ENCODE measurements around the gene TBX1. TPM values are rescaled to one million over a fixed set of nuclear protein-coding genes. Genes with fewer than 3 reads are reported as not detected.

Gene TBX1
- total and polyA plus RNA-seq, 4 experiments from 2014 or later, result not detected

DNA sequence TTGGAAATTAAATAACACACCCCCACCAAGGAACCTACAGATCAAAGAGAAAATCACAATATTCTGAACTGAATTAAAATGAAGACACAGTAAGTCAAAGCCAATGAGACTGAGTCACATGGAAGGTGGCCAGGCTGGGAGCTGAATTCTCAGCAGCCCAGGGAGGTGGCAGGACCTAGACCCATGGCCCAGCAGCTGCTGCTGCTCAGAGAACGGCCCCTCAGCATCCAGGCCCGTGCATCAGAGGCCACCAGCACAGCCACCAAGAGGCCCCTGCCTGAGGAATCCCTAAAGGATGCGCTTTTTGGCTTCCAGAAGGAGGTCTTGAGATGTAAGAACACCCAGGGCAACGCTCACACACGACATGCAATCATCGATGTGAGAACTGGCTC is 35.0 kb downstream of the TBX1 start:
- H3K4me1 ChIP-seq (ENCODE audit: insufficient read depth, low read length), result no peaks in the 10 kb centered on the region
- CTCF ChIA-PET (ENCODE audit: partially characterized antibody), result no interaction called here
- H3K36me3 Mint-ChIP-seq, result peaks cover 42 to 48% of the 10 kb centered on the region in 2 donors
- peaks cover 2 to 28% (median 17%) of the 10 kb centered on the region in 8 donors for H3K9me3 Mint-ChIP-seq
- H3K36me3 ChIP-seq (ENCODE audit: insufficient read depth, low read length), result no peaks in the 10 kb centered on the region
- no peaks in the 10 kb centered on the region for H3K9me3 ChIP-seq (ENCODE audit: control insufficient read depth in 1 of 2, low read length in 2 of 2)
- H3K4me1 Mint-ChIP-seq, result peaks cover 0 to 2% (median 0%) of the 10 kb centered on the region in 4 donors
- H3K27ac Mint-ChIP-seq, result no peak overlapping the region
- intact Hi-C loops (cut with micrococcal nuclease), result no loop called here
- POLR2A ChIA-PET (ENCODE audit: partially characterized antibody), result no interaction called here
- H3K4me3 Mint-ChIP-seq, result no peak overlapping the region
- H3K27me3 Mint-ChIP-seq, result no peaks in the 10 kb centered on the region
- H3K27ac ChIP-seq (ENCODE audit: low read depth, low read length), result no peak overlapping the region
- DNase-seq, result no peak
- no peak overlapping the region for H3K4me3 ChIP-seq (ENCODE audit: low read length in 2 of 2)
- no peaks in the 10 kb centered on the region for H3K27me3 ChIP-seq (ENCODE audit: insufficient read depth, low read length)

DNA sequence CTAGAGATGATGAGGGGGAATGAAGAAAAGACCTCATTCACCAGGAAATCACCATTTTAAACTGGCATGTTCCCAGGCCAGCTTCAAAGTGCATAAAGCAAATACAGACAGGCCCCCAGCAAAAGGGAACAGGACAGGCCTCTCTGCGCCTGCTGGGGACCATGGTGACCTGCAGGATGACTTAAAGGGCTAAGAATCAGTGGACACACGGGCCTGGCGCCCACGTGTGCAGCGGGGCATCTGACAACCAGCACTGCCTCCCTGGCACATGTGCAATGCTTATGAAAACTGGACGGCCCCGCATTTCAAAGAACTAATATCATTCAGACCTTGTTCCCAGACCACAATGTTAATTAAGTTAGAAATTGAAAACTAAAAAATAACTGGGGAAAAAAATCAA is 35.6 kb downstream of the TBX1 start:
- Histone ChIP-seq H3K4me1 (ENCODE audit: insufficient read depth, low read length) (no peaks in the 10 kb centered on the region), H3K27me3 (ENCODE audit: insufficient read depth, low read length) (no peaks in the 10 kb centered on the region), H3K9me3 (ENCODE audit: control insufficient read depth in 1 of 2, low read length in 2 of 2) (no peaks in the 10 kb centered on the region), H3K4me3 (ENCODE audit: low read length in 2 of 2) (no peak overlapping the region), H3K36me3 (ENCODE audit: insufficient read depth, low read length) (no peaks in the 10 kb centered on the region), H3K27ac (ENCODE audit: low read depth, low read length) (no peak overlapping the region)
- Mint-ChIP-seq H3K4me1 (peaks cover 0 to 2% (median 0%) of the 10 kb centered on the region in 4 donors), H3K27me3 (no peaks in the 10 kb centered on the region), H3K36me3 (peaks cover 38 to 46% of the 10 kb centered on the region in 2 donors), H3K9me3 (peaks cover 2 to 28% (median 17%) of the 10 kb centered on the region in 8 donors), H3K4me3 (no peak overlapping the region), H3K27ac (no peak overlapping the region)
- intact Hi-C loops (cut with micrococcal nuclease), result no loop called here
- no peak for DNase-seq
- POLR2A ChIA-PET (ENCODE audit: partially characterized antibody), result no interaction called here
- CTCF ChIA-PET (ENCODE audit: partially characterized antibody), result no interaction called here

DNA sequence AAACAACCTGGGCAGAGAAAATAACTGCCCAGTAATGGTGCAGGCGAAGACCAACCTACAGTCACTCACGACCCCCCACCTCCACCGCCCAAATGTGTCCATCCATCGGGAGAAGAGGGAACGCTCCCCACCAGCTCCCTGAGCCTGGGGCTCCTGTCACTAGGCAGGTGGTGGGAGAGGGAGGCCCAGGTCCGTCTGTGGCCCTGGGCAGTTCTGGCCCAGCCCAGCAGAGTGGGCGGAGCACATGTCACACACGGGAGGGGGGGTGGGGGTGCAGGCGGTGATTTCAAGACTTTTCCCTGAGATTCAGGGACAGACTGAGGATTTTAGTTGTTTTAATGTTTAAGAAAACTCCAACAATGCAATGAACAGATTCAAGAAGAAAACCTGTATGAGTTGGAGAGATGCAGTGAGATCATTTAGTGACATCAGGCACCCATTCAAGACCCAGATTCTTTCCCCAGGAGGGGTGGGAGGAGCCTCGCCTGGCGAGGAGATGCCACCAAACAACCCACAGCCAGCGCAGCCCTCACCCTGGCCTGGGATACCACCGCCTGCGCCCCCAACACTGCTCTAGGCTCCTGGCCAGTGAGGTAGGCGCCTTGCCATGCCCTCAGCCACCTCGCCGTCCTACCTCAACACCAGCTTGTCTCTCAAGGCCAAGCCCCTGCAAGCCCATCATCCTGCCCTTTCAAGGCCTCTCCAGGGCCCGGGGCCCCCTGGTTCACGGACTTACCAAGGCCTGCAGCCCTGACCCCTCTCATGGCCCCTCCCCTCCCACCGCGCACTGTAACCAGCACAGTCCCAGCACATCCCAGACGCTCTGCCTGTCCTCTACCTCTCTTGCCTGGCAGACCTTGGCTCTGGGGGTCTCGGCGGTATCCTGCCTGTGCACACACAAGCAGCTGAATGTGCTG is 36.8 kb downstream of the TBX1 start:
- Histone ChIP-seq H3K4me1 (ENCODE audit: insufficient read depth, low read length) (no peaks in the 10 kb centered on the region), H3K27ac (ENCODE audit: low read depth, low read length) (no peak overlapping the region), H3K27me3 (ENCODE audit: insufficient read depth, low read length) (no peaks in the 10 kb centered on the region), H3K4me3 (ENCODE audit: low read length in 2 of 2) (no peak overlapping the region), H3K36me3 (ENCODE audit: insufficient read depth, low read length) (no peaks in the 10 kb centered on the region), H3K9me3 (ENCODE audit: control insufficient read depth in 1 of 2, low read length in 2 of 2) (no peaks in the 10 kb centered on the region)
- H3K4me1 Mint-ChIP-seq, result peaks cover 0 to 2% (median 0%) of the 10 kb centered on the region in 4 donors
- CTCF ChIA-PET (ENCODE audit: partially characterized antibody), result no interaction called here
- H3K9me3 Mint-ChIP-seq, result peaks cover 0 to 20% (median 10%) of the 10 kb centered on the region in 8 donors
- no peak overlapping the region for H3K4me3 Mint-ChIP-seq
- peaks cover 31 to 40% of the 10 kb centered on the region in 2 donors for H3K36me3 Mint-ChIP-seq
- H3K27me3 Mint-ChIP-seq, result no peaks in the 10 kb centered on the region
- DNase-seq, result no peak
- no peak overlapping the region for H3K27ac Mint-ChIP-seq
- intact Hi-C loops (cut with micrococcal nuclease), result no loop called here
- POLR2A ChIA-PET (ENCODE audit: partially characterized antibody), result no interaction called here

DNA sequence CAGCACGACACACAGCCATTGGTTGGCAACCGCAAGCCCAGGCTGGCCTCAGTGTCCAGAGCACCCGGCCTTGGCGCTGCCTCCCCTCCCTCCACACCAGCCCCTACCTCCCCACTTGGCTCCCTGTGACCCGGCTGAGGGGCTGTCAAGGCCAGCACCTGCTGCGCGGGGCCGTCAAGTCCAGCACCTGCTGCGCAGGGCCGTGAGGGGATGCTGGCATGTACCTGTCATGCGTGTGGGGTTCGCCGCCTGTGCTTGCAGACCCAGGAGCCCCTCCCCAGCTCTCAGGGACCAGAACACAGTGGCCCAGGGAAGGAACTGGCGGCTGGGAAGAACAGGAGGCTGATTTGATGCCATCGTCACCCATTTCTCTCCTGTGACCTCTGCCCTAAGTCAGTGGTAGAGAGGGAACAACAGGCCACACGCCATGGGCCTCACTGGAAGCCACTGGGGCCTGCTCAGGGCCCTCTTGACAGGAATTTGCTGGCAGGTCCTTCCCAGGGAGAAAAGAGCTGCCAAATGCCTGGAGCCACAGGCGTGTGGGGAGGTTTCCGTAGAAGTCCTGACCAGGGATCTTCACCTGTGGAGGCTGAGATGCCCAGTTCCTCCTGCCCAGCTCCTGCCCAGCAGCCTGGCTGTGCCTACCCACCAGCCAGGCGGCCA is 37.6 kb downstream of the TBX1 start:
- H3K4me1 Mint-ChIP-seq, result peaks cover 0 to 2% (median 0%) of the 10 kb centered on the region in 4 donors
- H3K27ac Mint-ChIP-seq, result no peak overlapping the region
- peaks cover 36 to 42% of the 10 kb centered on the region in 2 donors for H3K36me3 Mint-ChIP-seq
- H3K27me3 Mint-ChIP-seq, result no peaks in the 10 kb centered on the region
- H3K4me3 ChIP-seq (ENCODE audit: low read length in 2 of 2), result no peak overlapping the region
- no peak overlapping the region for H3K27ac ChIP-seq (ENCODE audit: low read depth, low read length)
- ChIA-PET CTCF (ENCODE audit: partially characterized antibody) (no interaction called here), POLR2A (ENCODE audit: partially characterized antibody) (interaction anchor here (0.9 kb wide), 1 partner anchor 13 kb away, joined by 3 read pairs; no protein-coding TSS in a partner anchor)
- H3K27me3 ChIP-seq (ENCODE audit: insufficient read depth, low read length), result no peaks in the 10 kb centered on the region
- H3K9me3 ChIP-seq (ENCODE audit: control insufficient read depth in 1 of 2, low read length in 2 of 2), result no peaks in the 10 kb centered on the region
- intact Hi-C loops (cut with micrococcal nuclease), result no loop called here
- H3K36me3 ChIP-seq (ENCODE audit: insufficient read depth, low read length), result no peaks in the 10 kb centered on the region
- no peaks in the 10 kb centered on the region for H3K4me1 ChIP-seq (ENCODE audit: insufficient read depth, low read length)
- H3K9me3 Mint-ChIP-seq, result peaks cover 0 to 15% (median 6%) of the 10 kb centered on the region in 8 donors
- H3K4me3 Mint-ChIP-seq, result no peak overlapping the region
- DNase-seq, result no peak

DNA sequence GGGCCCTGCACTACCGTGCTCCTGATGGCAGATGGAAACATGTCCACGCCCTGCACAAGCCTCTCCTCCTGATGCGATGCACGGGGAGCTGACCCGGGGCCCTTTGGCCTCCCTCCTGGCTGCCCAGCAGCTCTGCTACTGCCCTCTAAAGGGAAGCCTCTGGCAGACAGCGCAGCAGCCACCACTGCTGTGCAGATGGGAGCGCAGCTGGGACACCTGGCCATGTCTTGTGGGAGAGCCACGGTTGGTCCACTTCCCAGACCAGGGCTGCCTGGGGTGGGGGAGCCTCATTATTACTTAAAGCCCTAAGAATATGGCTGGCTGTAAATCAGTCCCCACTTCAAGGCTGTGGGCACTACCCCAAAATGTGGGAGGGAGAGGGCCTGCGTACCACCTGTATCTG is 38.3 kb downstream of the TBX1 start:
- Histone ChIP-seq H3K27me3 (ENCODE audit: insufficient read depth, low read length) (no peaks in the 10 kb centered on the region), H3K4me1 (ENCODE audit: insufficient read depth, low read length) (no peaks in the 10 kb centered on the region), H3K4me3 (ENCODE audit: low read length in 2 of 2) (no peak overlapping the region), H3K9me3 (ENCODE audit: control insufficient read depth in 1 of 2, low read length in 2 of 2) (no peaks in the 10 kb centered on the region), H3K27ac (ENCODE audit: low read depth, low read length) (no peak overlapping the region), H3K36me3 (ENCODE audit: insufficient read depth, low read length) (no peaks in the 10 kb centered on the region)
- ChIA-PET CTCF (ENCODE audit: partially characterized antibody) (no interaction called here), POLR2A (ENCODE audit: partially characterized antibody) (interaction anchor here (0.9 kb wide), 1 partner anchor 12 kb away, joined by 3 read pairs; no protein-coding TSS in a partner anchor)
- no peak for DNase-seq
- Mint-ChIP-seq H3K36me3 (peaks cover 29 to 35% of the 10 kb centered on the region in 2 donors), H3K4me1 (peaks cover 0 to 2% (median 0%) of the 10 kb centered on the region in 4 donors), H3K27me3 (no peaks in the 10 kb centered on the region), H3K4me3 (no peak overlapping the region), H3K27ac (no peak overlapping the region), H3K9me3 (peaks cover 0 to 8% (median 1%) of the 10 kb centered on the region in 8 donors)
- intact Hi-C loops (cut with micrococcal nuclease), result no loop called here

DNA sequence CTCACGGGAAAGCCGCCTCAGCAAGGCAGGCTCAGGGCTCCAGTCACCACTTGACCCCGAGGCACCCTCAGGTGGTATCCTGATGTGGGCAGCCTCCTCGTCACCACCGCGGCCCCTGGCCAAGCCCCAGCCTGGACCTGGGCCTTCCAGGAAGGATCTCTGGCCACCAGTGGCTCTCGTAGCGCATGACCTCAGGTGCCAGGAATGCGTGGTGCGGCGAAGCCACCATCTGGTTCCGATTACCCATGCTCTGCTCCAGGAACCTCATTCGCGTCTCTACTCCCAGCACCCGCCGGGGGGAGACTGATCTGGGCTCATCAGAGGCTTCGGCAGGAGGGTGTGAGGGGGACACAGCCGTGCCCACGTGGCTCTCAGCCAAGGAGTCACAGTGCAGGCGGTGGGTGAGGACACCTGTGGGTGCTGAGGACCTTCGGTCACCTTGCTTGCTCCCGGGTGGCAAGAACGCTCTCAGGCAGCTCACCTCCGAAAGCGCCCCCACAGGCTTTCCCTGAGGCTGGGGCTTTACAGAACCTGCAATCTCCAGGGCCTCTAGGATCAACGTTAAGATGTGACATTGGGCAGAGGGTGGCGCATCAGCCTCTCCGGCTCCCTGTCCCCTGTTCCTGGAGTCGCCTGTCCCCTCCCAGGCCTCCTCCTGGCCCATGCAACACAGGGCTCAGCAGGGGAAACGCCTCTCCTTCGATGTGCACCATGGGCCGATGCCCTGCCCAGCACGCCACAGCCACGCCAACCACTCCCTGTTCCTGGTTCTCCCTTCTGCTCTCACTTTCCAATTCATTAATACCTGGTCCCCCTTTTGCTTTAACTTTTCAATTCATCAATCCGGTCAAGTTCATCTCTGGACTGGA is 39.0 kb downstream of the TBX1 start:
- no peak overlapping the region for H3K4me3 ChIP-seq (ENCODE audit: low read length in 2 of 2)
- no peaks in the 10 kb centered on the region for H3K9me3 ChIP-seq (ENCODE audit: control insufficient read depth in 1 of 2, low read length in 2 of 2)
- H3K27me3 ChIP-seq (ENCODE audit: insufficient read depth, low read length), result no peaks in the 10 kb centered on the region
- Mint-ChIP-seq H3K27me3 (no peaks in the 10 kb centered on the region), H3K27ac (no peak overlapping the region), H3K4me1 (peaks cover 0 to 2% (median 0%) of the 10 kb centered on the region in 4 donors), H3K9me3 (peaks cover 0 to 3% (median 0%) of the 10 kb centered on the region in 8 donors), H3K36me3 (peaks cover 24 to 28% of the 10 kb centered on the region in 2 donors), H3K4me3 (no peak overlapping the region)
- H3K36me3 ChIP-seq (ENCODE audit: insufficient read depth, low read length), result no peaks in the 10 kb centered on the region
- no peaks in the 10 kb centered on the region for H3K4me1 ChIP-seq (ENCODE audit: insufficient read depth, low read length)
- POLR2A ChIA-PET (ENCODE audit: partially characterized antibody), result no interaction called here
- no peak for DNase-seq
- no peak overlapping the region for H3K27ac ChIP-seq (ENCODE audit: low read depth, low read length)
- CTCF ChIA-PET (ENCODE audit: partially characterized antibody), result no interaction called here
- intact Hi-C loops (cut with micrococcal nuclease), result no loop called here

DNA sequence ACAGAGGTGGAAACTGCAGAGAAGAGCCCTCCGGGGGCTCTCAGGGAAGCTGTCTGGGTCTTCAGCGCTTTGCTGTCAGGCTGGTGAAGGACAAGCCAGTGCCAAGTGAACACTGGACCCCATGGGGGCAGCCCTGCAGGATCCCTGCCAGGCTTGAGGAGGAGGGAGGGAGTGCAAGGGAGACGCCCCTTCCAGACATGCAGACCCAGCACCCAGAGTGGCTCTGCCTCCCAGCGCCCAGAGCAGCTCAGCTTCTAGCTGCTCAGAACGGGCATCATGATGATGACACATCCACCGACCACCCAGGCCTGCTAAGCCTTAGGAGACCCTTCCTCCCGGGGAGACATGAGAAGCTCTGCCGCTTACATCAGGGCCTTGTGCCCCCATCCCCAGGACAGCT is 39.7 kb downstream of the TBX1 start:
- Mint-ChIP-seq H3K4me1 (peaks cover 0 to 1% (median 0%) of the 10 kb centered on the region in 4 donors), H3K4me3 (no peak overlapping the region), H3K36me3 (peaks cover 19 to 23% of the 10 kb centered on the region in 2 donors), H3K27me3 (no peaks in the 10 kb centered on the region), H3K27ac (no peak overlapping the region), H3K9me3 (peaks cover 0 to 3% (median 0%) of the 10 kb centered on the region in 8 donors)
- ChIA-PET CTCF (ENCODE audit: partially characterized antibody) (no interaction called here), POLR2A (ENCODE audit: partially characterized antibody) (no interaction called here)
- Histone ChIP-seq H3K9me3 (ENCODE audit: control insufficient read depth in 1 of 2, low read length in 2 of 2) (no peaks in the 10 kb centered on the region), H3K27me3 (ENCODE audit: insufficient read depth, low read length) (no peaks in the 10 kb centered on the region), H3K27ac (ENCODE audit: low read depth, low read length) (no peak overlapping the region), H3K4me3 (ENCODE audit: low read length in 2 of 2) (no peak overlapping the region), H3K4me1 (ENCODE audit: insufficient read depth, low read length) (no peaks in the 10 kb centered on the region), H3K36me3 (ENCODE audit: insufficient read depth, low read length) (no peaks in the 10 kb centered on the region)
- intact Hi-C loops (cut with micrococcal nuclease), result no loop called here
- no peak for DNase-seq

Data from CD4-positive, alpha-beta memory T cell (primary cell).